T-helper 1 cell treated with Interleukin-12 subunit alpha and Interleukin-12 subunit beta and Interleukin-4 antibody, amounts not matched to agents 30 μg/mL and 1 μg/mL, for 36 hours (primary cell): ENCODE data around the gene TNFRSF1A.
"Not testable (repeated sequence)": the region's sequence is repeated elsewhere in the genome, so short reads cannot be mapped to it uniquely, and the experiment has no call there.

Experiments
- H3K27ac Mint-ChIP-seq: one replicate; pipeline ENCODE4 v1.8.0; 2021; ENCODE audit warnings: mild to moderate bottlenecking, mixed read lengths
- H3K27me3 Mint-ChIP-seq: one replicate; pipeline ENCODE4 v1.8.0; 2021; ENCODE audit warnings: low read depth, mixed read lengths
- H3K36me3 Mint-ChIP-seq: one replicate; pipeline ENCODE4 v1.8.0; 2021; ENCODE audit warnings: low read depth, mixed read lengths
- H3K4me1 Mint-ChIP-seq: one replicate; pipeline ENCODE4 v1.8.0; 2021; ENCODE audit warnings: low read depth, mixed read lengths
- H3K4me3 Mint-ChIP-seq: one replicate; pipeline ENCODE4 v1.8.0; 2021; ENCODE audit warnings: mild to moderate bottlenecking, moderate library complexity, mixed read lengths
- H3K9me3 Mint-ChIP-seq: one replicate; pipeline ENCODE4 v1.8.0; 2021; ENCODE audit warnings: mixed read lengths

TNFRSF1A gene

GRCh38 chr12:6340032-6340638 lies 1.7 kb downstream of the TNFRSF1A start:
- Mint-ChIP-seq H3K27me3 (no peaks in the 10 kb centered on the region), H3K9me3 (no peaks in the 10 kb centered on the region), H3K27ac (no peak overlapping the region), H3K4me3 (no peak overlapping the region), H3K4me1 (peaks cover 36% of the 10 kb centered on the region), H3K36me3 (peaks cover 6% of the 10 kb centered on the region)

GRCh38 chr12:6338955-6339354 lies 2.9 kb downstream of the TNFRSF1A start:
- H3K9me3 Mint-ChIP-seq: no peaks in the 10 kb centered on the region
- no peak overlapping the region for H3K4me3 Mint-ChIP-seq
- H3K36me3 Mint-ChIP-seq: peaks cover 10% of the 10 kb centered on the region
- H3K27ac Mint-ChIP-seq: no peak overlapping the region
- no peaks in the 10 kb centered on the region for H3K27me3 Mint-ChIP-seq
- H3K4me1 Mint-ChIP-seq: peaks cover 41% of the 10 kb centered on the region

GRCh38 chr12:6338536-6338935 lies 3.3 kb downstream of the TNFRSF1A start:
- H3K36me3 Mint-ChIP-seq: peaks cover 14% of the 10 kb centered on the region
- not testable (repeated sequence) for H3K27ac Mint-ChIP-seq, H3K27me3 Mint-ChIP-seq, H3K4me3 Mint-ChIP-seq, H3K9me3 Mint-ChIP-seq
- H3K4me1 Mint-ChIP-seq: peaks cover 42% of the 10 kb centered on the region

GRCh38 chr12:6337958-6338433 lies 3.9 kb downstream of the TNFRSF1A start:
- Mint-ChIP-seq H3K4me3 (no peak overlapping the region), H3K4me1 (peaks cover 40% of the 10 kb centered on the region), H3K27me3 (no peaks in the 10 kb centered on the region), H3K27ac (no peak overlapping the region), H3K36me3 (peaks cover 18% of the 10 kb centered on the region), H3K9me3 (no peaks in the 10 kb centered on the region)

GRCh38 chr12:6336889-6337853 lies 4.7 kb downstream of the TNFRSF1A start:
- H3K9me3 Mint-ChIP-seq: no peaks in the 10 kb centered on the region
- H3K36me3 Mint-ChIP-seq: peaks cover 26% of the 10 kb centered on the region
- no peak overlapping the region for H3K27ac Mint-ChIP-seq
- H3K4me3 Mint-ChIP-seq: no peak overlapping the region
- peaks cover 37% of the 10 kb centered on the region for H3K4me1 Mint-ChIP-seq
- H3K27me3 Mint-ChIP-seq: no peaks in the 10 kb centered on the region

- no peak overlapping the region for H3K27ac Mint-ChIP-seq
- no peaks in the 10 kb centered on the region for H3K27me3 Mint-ChIP-seq
- no peak overlapping the region for H3K4me3 Mint-ChIP-seq
- peaks cover 35% of the 10 kb centered on the region for H3K4me1 Mint-ChIP-seq
- H3K36me3 Mint-ChIP-seq: peaks cover 28% of the 10 kb centered on the region
- H3K9me3 Mint-ChIP-seq: no peaks in the 10 kb centered on the region
Measured at GRCh38 chr12:6336079-6336888, 5.6 kb downstream of the TNFRSF1A start.

GRCh38 chr12:6335451-6336078 lies 6.3 kb downstream of the TNFRSF1A start:
- Mint-ChIP-seq H3K27me3 (no peaks in the 10 kb centered on the region), H3K9me3 (no peaks in the 10 kb centered on the region), H3K4me3 (no peak overlapping the region), H3K4me1 (peaks cover 35% of the 10 kb centered on the region), H3K36me3 (peaks cover 33% of the 10 kb centered on the region), H3K27ac (no peak overlapping the region)

- H3K9me3 Mint-ChIP-seq: no peaks in the 10 kb centered on the region
- H3K27ac Mint-ChIP-seq: no peak overlapping the region
- no peaks in the 10 kb centered on the region for H3K27me3 Mint-ChIP-seq
- H3K4me1 Mint-ChIP-seq: peaks cover 35% of the 10 kb centered on the region
- no peak overlapping the region for H3K4me3 Mint-ChIP-seq
- H3K36me3 Mint-ChIP-seq: peaks cover 35% of the 10 kb centered on the region
Measured at GRCh38 chr12:6334940-6335450, 6.9 kb downstream of the TNFRSF1A start.

GRCh38 chr12:6334359-6334758 lies 7.5 kb downstream of the TNFRSF1A start:
- no peaks in the 10 kb centered on the region for H3K27me3 Mint-ChIP-seq
- peaks cover 38% of the 10 kb centered on the region for H3K36me3 Mint-ChIP-seq
- no peak overlapping the region for H3K27ac Mint-ChIP-seq
- H3K4me1 Mint-ChIP-seq: peaks cover 35% of the 10 kb centered on the region
- H3K4me3 Mint-ChIP-seq: peak overlapping the region; percentile 23
- no peaks in the 10 kb centered on the region for H3K9me3 Mint-ChIP-seq

GRCh38 chr12:6333566-6333965 lies 8.3 kb downstream of the TNFRSF1A start:
- peaks cover 42% of the 10 kb centered on the region for H3K36me3 Mint-ChIP-seq
- no peaks in the 10 kb centered on the region for H3K27me3 Mint-ChIP-seq
- peaks cover 35% of the 10 kb centered on the region for H3K4me1 Mint-ChIP-seq
- peak overlapping the region; percentile 86 for H3K27ac Mint-ChIP-seq
- no peaks in the 10 kb centered on the region for H3K9me3 Mint-ChIP-seq
- peak overlapping the region; percentile 56 for H3K4me3 Mint-ChIP-seq

GRCh38 chr12:6333029-6333428 lies 8.8 kb downstream of the TNFRSF1A start:
- Mint-ChIP-seq H3K9me3 (no peaks in the 10 kb centered on the region), H3K36me3 (peaks cover 45% of the 10 kb centered on the region), H3K27ac (peak overlapping the region; percentile 78), H3K4me1 (peaks cover 35% of the 10 kb centered on the region), H3K4me3 (peak overlapping the region; percentile 44), H3K27me3 (no peaks in the 10 kb centered on the region)

- Mint-ChIP-seq H3K36me3 (peaks cover 45% of the 10 kb centered on the region), H3K27ac (no peak overlapping the region), H3K4me3 (no peak overlapping the region), H3K4me1 (peaks cover 35% of the 10 kb centered on the region), H3K9me3 (no peaks in the 10 kb centered on the region), H3K27me3 (no peaks in the 10 kb centered on the region)
Measured at GRCh38 chr12:6332459-6332858, 9.4 kb downstream of the TNFRSF1A start.

GRCh38 chr12:6330999-6331714 lies 10.7 kb downstream of the TNFRSF1A start:
- peak overlapping the region; percentile 49 for H3K27ac Mint-ChIP-seq
- no peak overlapping the region for H3K4me3 Mint-ChIP-seq
- no peaks in the 10 kb centered on the region for H3K27me3 Mint-ChIP-seq
- peaks cover 50% of the 10 kb centered on the region for H3K36me3 Mint-ChIP-seq
- H3K9me3 Mint-ChIP-seq: no peaks in the 10 kb centered on the region
- peaks cover 32% of the 10 kb centered on the region for H3K4me1 Mint-ChIP-seq
